A204.1 (cell line): ENCODE results near the gene MANSC4.
"Not testable (repeated sequence)": the region's sequence is repeated elsewhere in the genome, so short reads cannot be mapped to it uniquely, and the experiment has no call there.

ENCODE experiments used
- FAIRE-seq: peaks from 2 replicates; lab custom pipeline; 2012; peaks lifted over from hg19 to GRCh38; lab: Jason Lieb, UNC

MANSC4 gene

GRCh38 chr12:27751386-27752047 is 28.5 kb downstream of the MANSC4 start:
- no peak for FAIRE-seq

DNA sequence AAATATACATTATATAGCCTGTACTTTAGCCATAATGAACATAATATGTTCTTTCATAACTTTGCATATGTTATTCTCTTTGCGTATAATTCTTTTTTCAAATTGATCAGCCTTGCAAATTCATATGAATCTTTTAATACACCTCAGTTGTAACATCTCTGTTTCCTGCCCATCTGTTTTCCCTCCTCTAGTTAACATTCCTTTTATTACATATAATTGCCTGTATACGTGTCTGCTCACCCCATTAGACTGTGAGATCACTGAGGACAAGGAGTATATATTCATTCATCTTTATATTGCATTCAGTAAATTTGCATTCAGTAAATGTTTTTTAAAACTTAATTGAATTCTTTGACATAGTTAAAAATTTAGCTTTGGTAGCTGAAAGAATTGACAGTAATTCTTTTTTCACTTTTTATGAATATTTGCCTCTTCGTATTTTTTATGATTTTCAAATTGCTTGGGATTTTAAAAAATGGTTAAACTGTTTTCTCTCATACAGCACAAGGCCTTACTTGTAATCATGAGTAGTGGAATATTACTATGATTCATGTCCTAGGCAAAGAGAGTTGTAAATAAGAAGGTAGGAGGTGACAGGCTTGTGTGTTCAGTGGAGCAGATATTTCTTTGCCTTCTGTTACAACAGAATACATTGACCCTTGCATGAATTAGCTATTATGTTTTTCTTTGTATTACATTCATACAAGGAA is 32.8 kb downstream of the MANSC4 start:
- no peak for FAIRE-seq

DNA sequence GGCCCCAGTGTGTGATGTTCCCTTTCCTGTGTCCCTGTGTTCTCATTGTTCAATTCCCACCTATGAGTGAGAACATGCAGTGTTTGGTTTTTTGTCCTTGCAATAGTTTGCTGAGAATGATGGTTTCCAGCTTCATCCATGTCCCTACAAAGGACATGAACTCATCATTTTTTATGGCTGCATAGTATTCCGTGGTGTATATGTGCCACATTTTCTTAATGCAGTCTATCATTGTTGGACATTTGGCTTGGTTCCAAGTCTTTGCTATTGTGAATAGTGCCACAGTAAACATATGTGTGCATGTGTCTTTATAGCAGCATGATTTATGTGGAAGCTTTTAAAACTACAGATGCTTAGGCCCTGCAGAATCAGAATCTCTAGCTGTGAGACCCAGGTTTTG is 34.3 kb downstream of the MANSC4 start:
- not testable (repeated sequence) for FAIRE-seq

DNA sequence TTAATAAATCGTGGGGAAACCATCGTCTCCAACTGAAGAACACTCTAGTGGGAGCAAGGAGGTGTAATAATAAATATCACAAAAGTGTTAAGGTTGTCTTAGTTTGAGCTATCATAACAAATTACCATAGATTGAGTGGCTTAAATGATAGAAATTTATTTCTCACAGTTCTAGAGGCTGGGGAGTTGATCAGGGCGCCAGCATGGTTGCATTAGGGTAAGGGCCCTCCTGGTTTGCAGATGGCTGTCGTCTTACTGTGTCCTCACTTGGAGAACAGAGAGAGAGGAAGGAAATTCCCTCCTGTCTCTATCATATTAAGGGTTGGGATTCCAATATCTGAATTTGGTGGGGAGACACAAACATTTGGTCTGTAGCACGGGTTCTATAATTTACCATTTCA is 36.4 kb downstream of the MANSC4 start:
- FAIRE-seq: no peak

DNA sequence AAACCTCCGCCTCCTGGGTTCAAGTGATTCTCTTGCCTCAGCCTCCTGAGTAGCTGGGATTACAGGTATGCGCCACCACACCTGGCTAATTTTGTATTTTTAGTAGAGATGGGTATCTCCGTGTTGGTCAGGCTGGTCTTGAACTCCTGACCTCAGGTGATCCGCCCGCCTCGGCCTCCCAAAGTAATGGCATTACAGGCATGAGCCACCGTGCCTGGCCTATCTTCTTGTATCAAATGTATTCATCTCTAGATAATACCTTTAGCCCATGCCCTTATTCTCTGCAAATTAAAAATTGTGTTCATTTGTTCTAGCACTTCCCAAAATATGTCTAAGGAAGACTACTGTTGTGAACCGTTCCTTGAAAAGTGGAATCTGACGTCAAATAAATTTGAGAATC is 45.7 kb downstream of the MANSC4 start:
- FAIRE-seq: not testable (repeated sequence)

- no peak for FAIRE-seq
Observed at GRCh38 chr12:27733791-27734190, 46.2 kb downstream of the MANSC4 start.

GRCh38 chr12:27733052-27733656 is 46.9 kb downstream of the MANSC4 start:
- FAIRE-seq: peak; percentile 96

DNA sequence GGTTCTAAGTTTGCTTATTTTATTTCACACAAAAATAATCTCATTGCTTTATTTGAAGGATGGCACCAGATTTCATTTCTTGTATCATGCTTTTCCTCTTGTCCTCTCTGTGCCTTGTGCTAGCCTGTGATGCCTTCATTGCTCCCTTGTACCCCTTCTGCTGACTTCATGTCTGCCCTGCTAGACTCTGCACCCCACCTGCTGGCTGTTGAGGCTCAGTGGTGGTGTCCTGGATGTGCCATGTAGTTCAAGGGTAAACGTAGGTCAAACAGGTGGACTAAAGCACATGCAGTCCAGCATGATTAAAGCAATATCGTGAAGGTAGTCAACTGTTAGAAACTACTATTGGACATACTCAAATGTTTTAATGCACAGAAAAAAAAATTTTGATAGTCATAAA is 47.8 kb downstream of the MANSC4 start:
- peak; percentile 32 for FAIRE-seq

- FAIRE-seq: peak; percentile 66
Observed at GRCh38 chr12:27730097-27730588, 49.9 kb downstream of the MANSC4 start.

GRCh38 chr12:27723212-27723611 is 56.8 kb downstream of the MANSC4 start:
- FAIRE-seq: no peak
